ENCODE results near the gene OR10K1.
"Not testable (repeated sequence)": the region's sequence is repeated elsewhere in the genome, so short reads cannot be mapped to it uniquely, and the experiment has no call there.

GRCh38 chr1:158430163-158430562, 31.5 kb upstream of the OR10K1 start:
- TF ChIP-seq EP300 (IDR thresholded peaks at IDR 0.05): peak in 1 of 2 donors; percentile 60
- TF ChIP-seq, protein P1, sequence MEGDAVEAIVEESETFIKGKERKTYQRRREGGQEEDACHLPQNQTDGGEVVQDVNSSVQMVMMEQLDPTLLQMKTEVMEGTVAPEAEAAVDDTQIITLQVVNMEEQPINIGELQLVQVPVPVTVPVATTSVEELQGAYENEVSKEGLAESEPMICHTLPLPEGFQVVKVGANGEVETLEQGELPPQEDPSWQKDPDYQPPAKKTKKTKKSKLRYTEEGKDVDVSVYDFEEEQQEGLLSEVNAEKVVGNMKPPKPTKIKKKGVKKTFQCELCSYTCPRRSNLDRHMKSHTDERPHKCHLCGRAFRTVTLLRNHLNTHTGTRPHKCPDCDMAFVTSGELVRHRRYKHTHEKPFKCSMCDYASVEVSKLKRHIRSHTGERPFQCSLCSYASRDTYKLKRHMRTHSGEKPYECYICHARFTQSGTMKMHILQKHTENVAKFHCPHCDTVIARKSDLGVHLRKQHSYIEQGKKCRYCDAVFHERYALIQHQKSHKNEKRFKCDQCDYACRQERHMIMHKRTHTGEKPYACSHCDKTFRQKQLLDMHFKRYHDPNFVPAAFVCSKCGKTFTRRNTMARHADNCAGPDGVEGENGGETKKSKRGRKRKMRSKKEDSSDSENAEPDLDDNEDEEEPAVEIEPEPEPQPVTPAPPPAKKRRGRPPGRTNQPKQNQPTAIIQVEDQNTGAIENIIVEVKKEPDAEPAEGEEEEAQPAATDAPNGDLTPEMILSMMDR (IDR thresholded peaks at IDR 0.05): not testable (repeated sequence)
